ENCODE data around the gene ALDOB. TPM values are rescaled to one million over a fixed set of nuclear protein-coding genes. Genes with fewer than 3 reads are reported as not detected.

ALDOB gene
- total RNA-seq, 1 donor from 2014 or later = not detected

DNA sequence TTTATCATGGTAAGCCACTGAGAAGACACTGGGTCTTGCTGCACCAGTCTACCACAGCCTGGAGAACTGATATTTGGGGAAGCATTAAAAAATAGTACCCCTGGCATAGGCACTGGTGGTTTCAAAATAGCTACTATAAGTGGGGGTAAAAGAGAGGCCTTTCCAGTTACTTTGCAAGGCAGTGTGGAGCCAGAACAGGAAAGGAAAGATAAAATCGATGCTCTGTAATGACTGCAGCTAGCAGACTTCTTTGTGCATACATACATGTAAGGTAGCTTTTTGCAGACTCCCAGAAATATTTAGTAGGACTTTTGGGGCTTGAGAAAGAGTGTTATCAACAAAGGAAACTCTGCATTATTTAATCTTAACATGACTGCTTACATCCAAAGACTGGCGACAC is 31.3 kb upstream of the ALDOB start:
- H3K36me3 ChIP-seq (ENCODE audit: control insufficient read depth, insufficient read depth, low read length) = no peaks in the 10 kb centered on the region
- no peak overlapping the region for H3K4me3 ChIP-seq (ENCODE audit: low read depth, low read length)
- TF ChIP-seq, protein P1, sequence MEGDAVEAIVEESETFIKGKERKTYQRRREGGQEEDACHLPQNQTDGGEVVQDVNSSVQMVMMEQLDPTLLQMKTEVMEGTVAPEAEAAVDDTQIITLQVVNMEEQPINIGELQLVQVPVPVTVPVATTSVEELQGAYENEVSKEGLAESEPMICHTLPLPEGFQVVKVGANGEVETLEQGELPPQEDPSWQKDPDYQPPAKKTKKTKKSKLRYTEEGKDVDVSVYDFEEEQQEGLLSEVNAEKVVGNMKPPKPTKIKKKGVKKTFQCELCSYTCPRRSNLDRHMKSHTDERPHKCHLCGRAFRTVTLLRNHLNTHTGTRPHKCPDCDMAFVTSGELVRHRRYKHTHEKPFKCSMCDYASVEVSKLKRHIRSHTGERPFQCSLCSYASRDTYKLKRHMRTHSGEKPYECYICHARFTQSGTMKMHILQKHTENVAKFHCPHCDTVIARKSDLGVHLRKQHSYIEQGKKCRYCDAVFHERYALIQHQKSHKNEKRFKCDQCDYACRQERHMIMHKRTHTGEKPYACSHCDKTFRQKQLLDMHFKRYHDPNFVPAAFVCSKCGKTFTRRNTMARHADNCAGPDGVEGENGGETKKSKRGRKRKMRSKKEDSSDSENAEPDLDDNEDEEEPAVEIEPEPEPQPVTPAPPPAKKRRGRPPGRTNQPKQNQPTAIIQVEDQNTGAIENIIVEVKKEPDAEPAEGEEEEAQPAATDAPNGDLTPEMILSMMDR (IDR thresholded peaks at IDR 0.05; ENCODE audit: insufficient read depth, low read length, severe bottlenecking) = no peak
- no peaks in the 10 kb centered on the region for H3K27me3 ChIP-seq (ENCODE audit: control insufficient read depth, insufficient read depth, low read length)
- DNase-seq (ENCODE audit: low read depth) (no peak), FAIRE-seq (no peak)

DNA sequence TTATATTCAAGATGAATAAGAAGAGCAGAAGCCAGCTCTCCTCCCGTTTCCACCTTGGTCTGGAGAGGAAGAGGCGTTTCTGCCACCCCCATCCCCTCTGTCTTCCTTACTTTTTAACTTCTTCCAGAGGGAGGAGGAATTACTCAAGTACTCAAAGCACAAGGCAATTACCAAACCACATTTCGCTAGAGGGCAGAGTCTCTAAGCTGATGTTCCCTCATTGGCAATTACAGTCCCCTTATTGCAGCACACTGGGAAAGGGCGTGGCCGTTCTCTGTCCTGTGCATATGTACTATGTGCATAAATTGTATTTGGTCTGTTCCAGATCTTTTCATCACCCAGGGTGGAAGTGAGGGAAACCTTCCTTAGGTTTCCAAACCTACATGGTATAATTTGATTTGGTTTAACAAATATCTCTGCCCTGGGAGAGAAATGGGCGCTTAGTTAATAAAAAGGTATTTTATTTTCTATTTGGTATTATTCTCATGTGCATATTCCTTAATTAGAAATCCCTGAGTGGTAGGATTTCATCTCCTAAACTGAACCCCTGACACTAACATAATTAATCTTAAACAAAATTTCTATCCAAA is 29.8 kb upstream of the ALDOB start:
- Histone ChIP-seq H3K27me3 (ENCODE audit: control insufficient read depth, insufficient read depth, low read length) (no peaks in the 10 kb centered on the region), H3K36me3 (ENCODE audit: control insufficient read depth, insufficient read depth, low read length) (no peaks in the 10 kb centered on the region), H3K4me3 (ENCODE audit: low read depth, low read length) (no peak overlapping the region)
- TF ChIP-seq, protein P1 (IDR thresholded peaks at IDR 0.05; ENCODE audit: insufficient read depth, low read length, severe bottlenecking) = peak; percentile 72
- FAIRE-seq (no peak), DNase-seq (ENCODE audit: low read depth) (peak; percentile 90)

DNA sequence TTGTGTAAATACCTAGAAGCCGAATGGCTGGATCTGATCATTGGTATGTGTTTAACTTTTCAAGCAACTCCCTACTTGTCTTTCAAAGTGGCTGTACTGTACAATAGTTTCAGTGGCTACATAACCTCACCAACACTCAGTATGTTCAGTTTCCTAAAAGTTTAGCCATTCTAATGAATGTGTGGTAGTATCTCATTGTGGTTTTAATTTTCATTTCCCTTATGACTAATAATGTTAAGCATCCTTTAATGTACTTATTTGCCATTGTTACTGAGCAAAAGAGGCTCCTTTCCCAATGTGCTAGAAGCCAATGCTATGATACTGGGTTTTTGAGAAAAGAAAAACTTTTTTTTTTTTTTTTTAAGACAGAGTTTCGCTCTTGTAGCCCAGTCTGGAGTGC is 27.8 kb upstream of the ALDOB start:
- TF ChIP-seq, protein P1 (IDR thresholded peaks at IDR 0.05; ENCODE audit: insufficient read depth, low read length, severe bottlenecking) = no peak
- no peak for FAIRE-seq
- peak; percentile 58 for DNase-seq (ENCODE audit: low read depth)

DNA sequence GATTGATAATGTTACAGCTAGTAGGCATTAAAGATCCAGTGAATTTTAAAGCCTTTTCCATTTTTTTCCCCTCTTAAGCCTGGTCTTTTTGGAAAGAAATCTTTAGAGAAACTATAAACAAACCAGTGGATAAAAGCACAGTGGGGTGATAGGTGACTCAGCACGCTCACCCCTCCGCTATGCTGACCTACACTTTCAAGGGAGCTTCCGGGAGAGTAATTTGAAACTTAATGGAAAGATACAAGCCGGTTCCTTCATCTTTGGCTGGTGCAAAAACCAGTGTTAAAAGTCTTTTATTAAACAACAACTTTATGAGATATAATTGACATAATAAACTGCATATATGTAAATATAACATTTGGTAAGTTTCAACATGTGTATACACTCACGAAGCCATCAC is 27.0 kb upstream of the ALDOB start:
- no peaks in the 10 kb centered on the region for H3K27me3 ChIP-seq (ENCODE audit: control insufficient read depth, insufficient read depth, low read length)
- no peak overlapping the region for H3K4me3 ChIP-seq (ENCODE audit: low read depth, low read length)
- H3K36me3 ChIP-seq (ENCODE audit: control insufficient read depth, insufficient read depth, low read length) = no peaks in the 10 kb centered on the region
- TF ChIP-seq, protein P1 (IDR thresholded peaks at IDR 0.05; ENCODE audit: insufficient read depth, low read length, severe bottlenecking) = no peak
- no peak for FAIRE-seq
- peak; percentile 53 for DNase-seq (ENCODE audit: low read depth)

More for the DNA sequence above, 27.8 kb upstream of the ALDOB start:
- Histone ChIP-seq H3K4me3 (ENCODE audit: low read depth, low read length) (no peak overlapping the region), H3K27me3 (ENCODE audit: control insufficient read depth, insufficient read depth, low read length) (no peaks in the 10 kb centered on the region), H3K36me3 (ENCODE audit: control insufficient read depth, insufficient read depth, low read length) (no peaks in the 10 kb centered on the region)

DNA sequence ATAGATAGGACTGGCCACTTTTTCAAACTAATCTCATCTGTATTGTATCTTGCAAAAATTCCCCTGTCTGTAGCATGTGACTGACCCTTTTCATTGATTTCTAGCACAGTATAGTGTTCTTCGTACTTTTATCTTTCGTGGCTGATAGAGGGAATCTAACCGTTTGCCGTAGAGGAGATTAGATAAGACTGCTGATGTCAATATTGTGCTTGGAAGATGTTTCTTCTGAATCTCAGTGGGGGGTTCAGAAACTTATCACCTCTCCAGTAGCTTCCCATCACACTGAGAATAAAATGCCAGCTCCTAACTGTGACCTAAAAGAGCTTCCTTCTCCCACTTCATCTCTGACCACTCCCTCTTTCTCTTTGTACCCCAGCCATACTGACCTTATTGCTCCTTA is 25.4 kb upstream of the ALDOB start:
- TF ChIP-seq, protein P1 (IDR thresholded peaks at IDR 0.05; ENCODE audit: insufficient read depth, low read length, severe bottlenecking) = no peak
- FAIRE-seq (no peak), DNase-seq (ENCODE audit: low read depth) (no peak)
- Histone ChIP-seq H3K36me3 (ENCODE audit: control insufficient read depth, insufficient read depth, low read length) (no peaks in the 10 kb centered on the region), H3K4me3 (ENCODE audit: low read depth, low read length) (no peak overlapping the region), H3K27me3 (ENCODE audit: control insufficient read depth, insufficient read depth, low read length) (no peaks in the 10 kb centered on the region)

Measured in bronchial epithelial cell (primary cell).